Heart left ventricle (tissue), 13 donors: Measurements from ENCODE around the gene ULK1.

Experiments
- CTCF ChIP-seq, 12 donors: fragments of 200-600 bp; sonication (generic) in 4 of 12; IDR thresholded peaks; one replicate each; pipeline versions ENCODE4 v1.5.0 to v1.8.0; 2018 to 2022; ENCODE audit warnings: antibody characterized with exemption in 12 of 12, mild to moderate bottlenecking in 5 of 12
- POLR2A ChIP-seq, 2 donors: fragments of 450-650 bp; IDR thresholded peaks; one replicate each; pipeline ENCODE4 v1.6.1; 2017; ENCODE audit warnings: antibody characterized with exemption in 2 of 2, mild to moderate bottlenecking in 2 of 2, moderate library complexity in 2 of 2
- donor health status: ischemic (EF 13 %, LVEDD 7.1; RV severe dilation, severe dysfunction).
- donor health status: DM: no; HTN: yes; CAD: no.
- donor health status: DM: no; HTN: no; CAD: no.
- donor health status: ischemic (EF 25% LVEDD 6.9; RV normal size, moderate dysfunction).
- donor health status: ischemic (EF 25% LVEDD 5.7; RV mildly dilated, moderate dysfunction).
- donor health status: ischemic (EF 35%, LVEDD 5.7; RV mildly dilated, moderate dysfunction).
- donor health status: nonischemic (EF 11% LVEDD 7.7; RV severe dilation, severe dysfunction).
- donor health status: DM: yes; HTN: yes; CAD: no.
- donor health status: PGD.
- donor health status: ischemic (EF 29% LVEDD 5.4; RV normal size, mild dysfunction).
- donor health status: nonischemic (EF 23%, LVEDD 6.1; RV moderate dilation, normal function).

- TF ChIP-seq POLR2A (IDR thresholded peaks at IDR 0.05) (no peak), CTCF (IDR thresholded peaks at IDR 0.05) (no peak)
These were observed 67.6 kb downstream of the ULK1 start for GRCh38 chr12:131962069-131962468.
